ENCODE data around the gene CASKIN1.
A peak's percentile ranks its signal among the peaks of the same experiment; 100 is the strongest.

The CASKIN1 gene

GRCh38 chr16:2233046-2233775 lies 36.8 kb upstream of the CASKIN1 start:
- no peak for DNase-seq

- DNase-seq: no peak
These were observed 35.9 kb upstream of the CASKIN1 start for GRCh38 chr16:2232094-2232990.

GRCh38 chr16:2231016-2231931 lies 34.9 kb upstream of the CASKIN1 start:
- no peak for DNase-seq

- no peak for DNase-seq
These were observed 34.0 kb upstream of the CASKIN1 start for GRCh38 chr16:2230376-2230775.

- DNase-seq: no peak
These were observed 33.3 kb upstream of the CASKIN1 start for GRCh38 chr16:2229632-2230250.

- no peak for DNase-seq
These were observed 32.7 kb upstream of the CASKIN1 start for GRCh38 chr16:2229091-2229490.

- no peak for DNase-seq
These were observed 31.9 kb upstream of the CASKIN1 start for GRCh38 chr16:2228161-2228824.

- no peak for DNase-seq
These were observed 30.5 kb upstream of the CASKIN1 start for GRCh38 chr16:2226918-2227317.

GRCh38 chr16:2226245-2226793 lies 29.9 kb upstream of the CASKIN1 start:
- no peak for DNase-seq

GRCh38 chr16:2223942-2224486 lies 27.6 kb upstream of the CASKIN1 start:
- peak in 2 of 5 donors; percentile 18 to 35 for DNase-seq

GRCh38 chr16:2223221-2223941 lies 27.0 kb upstream of the CASKIN1 start, which contains the start of gene E4F1:
Gene E4F1 (plus strand): TSS chr16:2223591. CDS start chr16:2223614, 23 bp downstream.
- DNase-seq: peak; percentile 98 to 100 (median 99)

GRCh38 chr16:2216330-2216729 lies 19.9 kb upstream of the CASKIN1 start:
- no peak for DNase-seq

GRCh38 chr16:2214719-2214968 lies 18.2 kb upstream of the CASKIN1 start, which contains the start of gene PGP:
Gene PGP (minus strand): TSS chr16:2214840. CDS start chr16:2214777, 63 bp downstream.
- peak in 1 of 5 donors; percentile 99 for DNase-seq

- DNase-seq: peak in 1 of 5 donors; percentile 8
These were observed 17.7 kb upstream of the CASKIN1 start for GRCh38 chr16:2213817-2214718.

GRCh38 chr16:2212362-2213324 lies 16.2 kb upstream of the CASKIN1 start:
- DNase-seq: no peak

- DNase-seq: no peak
These were observed 15.5 kb upstream of the CASKIN1 start for GRCh38 chr16:2211923-2212347.

GRCh38 chr16:2210386-2211365 lies 14.3 kb upstream of the CASKIN1 start, which contains the start of gene BRICD5:
Gene BRICD5 (minus strand): TSS chr16:2210863. CDS start chr16:2210833, 30 bp downstream.
- no peak for DNase-seq
